Thyroid gland (tissue), 4 donors: ENCODE data around the gene RAB1B. TPM values are rescaled to one million over a fixed set of nuclear protein-coding genes. Genes with fewer than 3 reads are reported as not detected.

Experiments
- DNase-seq, 2 donors: peaks; one replicate each; pipeline ENCODE4 v3.0.0-alpha.2; 2019
- H3K27ac ChIP-seq, 3 donors: fragments of 200-600 bp; sonication (generic); 1 replicate in 2 of 3; 2 replicates in 1 of 3; pipeline ENCODE4 v1.5.1; 2016 to 2019; ENCODE audit warnings: mild to moderate bottlenecking in 1 of 3, moderate library complexity in 1 of 3
- H3K27me3 ChIP-seq: fragments of 200-600 bp; sonication (generic); one replicate; pipeline ENCODE4 v1.5.1; 2019
- H3K36me3 ChIP-seq, 2 donors: fragments of 200-600 bp; sonication (generic); one replicate each; pipeline ENCODE4 v1.5.1; 2016 to 2019
- H3K4me1 ChIP-seq, 2 donors: fragments of 200-600 bp; sonication (generic); one replicate each; pipeline ENCODE4 v1.5.1; 2017 to 2019
- H3K4me3 ChIP-seq, 3 donors: fragments of 200-600 bp; sonication (generic); replicated peaks in 1 of 3; 1 replicate in 2 of 3; 2 replicates in 1 of 3; pipeline ENCODE4 v1.5.1; 2016; ENCODE audit warnings: mild to moderate bottlenecking in 1 of 3
- H3K9me3 ChIP-seq: fragments of 200-600 bp; sonication (generic); one replicate; pipeline ENCODE4 v1.5.1; 2017
- POLR2A ChIP-seq, 2 donors: fragments of 450-650 bp; IDR thresholded peaks; one replicate each; pipeline ENCODE4 v1.6.1; 2017; ENCODE audit warnings: antibody characterized with exemption in 2 of 2, mild to moderate bottlenecking in 2 of 2, moderate library complexity in 1 of 2
- WGBS, 2 donors: methylation state at CpG; one replicate each; pipeline ENCODE4 v1.1.5; 2017; 5-methylcytosine and 5-hydroxymethylcytosine counted together
- intact Hi-C: fragments of 100-400 bp; cut with DNase I; formaldehyde crosslinking; loops from one replicate; pipeline ENCODE4 v1.15.1; 2023
- total RNA-seq, 4 donors: library from RNA; depleted of rRNA; stranded (reverse); fragments of >200 nt; gene quantifications; one replicate each; pipeline ENCODE4 v1.2.3, GENCODE V29; 2016
- TF ChIP-seq, protein P1 (sequence below), 6 experiments: fragments of 200-600 bp in 3 of 6; fragments of 450-650 bp in 3 of 6; sonication (generic) in 3 of 6; IDR thresholded peaks; one replicate each; pipeline ENCODE4 v1.5.1; 2016 to 2019; ENCODE audit warnings: antibody characterized with exemption in 6 of 6, mild to moderate bottlenecking in 2 of 6, inconsistent platforms in 1 of 6, moderate library complexity in 1 of 6

The RAB1B gene
- total RNA-seq, 4 donors from 2014 or later = 122 to 166 (median 130) TPM

DNA sequence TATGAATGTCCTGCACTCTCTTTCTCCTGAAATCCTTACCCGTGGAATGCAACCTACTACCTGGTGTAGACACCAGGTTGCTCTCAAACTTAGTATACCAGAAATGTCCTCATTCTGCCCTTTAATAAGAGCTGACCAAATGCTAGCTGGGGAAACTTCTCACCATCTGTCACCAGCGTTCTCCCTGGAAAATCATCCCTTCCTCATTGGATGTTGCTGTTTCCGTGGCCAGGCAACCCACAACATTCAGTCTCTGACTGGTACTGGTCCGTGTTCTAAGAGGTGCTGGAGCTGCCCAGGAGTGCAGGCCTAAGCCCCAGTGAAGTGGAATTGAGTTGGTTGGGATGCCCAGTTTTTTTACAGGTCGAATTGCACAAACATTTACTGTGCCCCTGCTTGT lies 40.7 kb upstream of the RAB1B start:
- Histone ChIP-seq H3K27me3 (no peaks in the 10 kb centered on the region), H3K4me3 (no peak overlapping the region), H3K27ac (no peak overlapping the region), H3K36me3 (peaks cover 23 to 36% of the 10 kb centered on the region in 2 donors), H3K4me1 (no peaks in the 10 kb centered on the region), H3K9me3 (no peaks in the 10 kb centered on the region)
- no peak for DNase-seq
- intact Hi-C loops = no loop called here
- TF ChIP-seq, protein P1, sequence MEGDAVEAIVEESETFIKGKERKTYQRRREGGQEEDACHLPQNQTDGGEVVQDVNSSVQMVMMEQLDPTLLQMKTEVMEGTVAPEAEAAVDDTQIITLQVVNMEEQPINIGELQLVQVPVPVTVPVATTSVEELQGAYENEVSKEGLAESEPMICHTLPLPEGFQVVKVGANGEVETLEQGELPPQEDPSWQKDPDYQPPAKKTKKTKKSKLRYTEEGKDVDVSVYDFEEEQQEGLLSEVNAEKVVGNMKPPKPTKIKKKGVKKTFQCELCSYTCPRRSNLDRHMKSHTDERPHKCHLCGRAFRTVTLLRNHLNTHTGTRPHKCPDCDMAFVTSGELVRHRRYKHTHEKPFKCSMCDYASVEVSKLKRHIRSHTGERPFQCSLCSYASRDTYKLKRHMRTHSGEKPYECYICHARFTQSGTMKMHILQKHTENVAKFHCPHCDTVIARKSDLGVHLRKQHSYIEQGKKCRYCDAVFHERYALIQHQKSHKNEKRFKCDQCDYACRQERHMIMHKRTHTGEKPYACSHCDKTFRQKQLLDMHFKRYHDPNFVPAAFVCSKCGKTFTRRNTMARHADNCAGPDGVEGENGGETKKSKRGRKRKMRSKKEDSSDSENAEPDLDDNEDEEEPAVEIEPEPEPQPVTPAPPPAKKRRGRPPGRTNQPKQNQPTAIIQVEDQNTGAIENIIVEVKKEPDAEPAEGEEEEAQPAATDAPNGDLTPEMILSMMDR (IDR thresholded peaks at IDR 0.05) = no peak
- no peak for TF ChIP-seq POLR2A (IDR thresholded peaks at IDR 0.05)
- WGBS, 2 donors = 91 to 94% methylated on average over 5 of the region's 5 CpGs

GRCh38 chr11:66228521-66228920 lies 39.9 kb upstream of the RAB1B start:
- Histone ChIP-seq H3K27ac (no peak overlapping the region), H3K36me3 (peaks cover 30 to 44% of the 10 kb centered on the region in 2 donors), H3K27me3 (no peaks in the 10 kb centered on the region), H3K4me1 (no peaks in the 10 kb centered on the region), H3K4me3 (no peak overlapping the region), H3K9me3 (no peaks in the 10 kb centered on the region)
- DNase-seq = no peak
- 89 to 91% methylated on average over 6 of the region's 6 CpGs for WGBS, 2 donors
- intact Hi-C loops = no loop called here
- TF ChIP-seq, protein P1 (IDR thresholded peaks at IDR 0.05) = no peak
- TF ChIP-seq POLR2A (IDR thresholded peaks at IDR 0.05) = no peak

DNA sequence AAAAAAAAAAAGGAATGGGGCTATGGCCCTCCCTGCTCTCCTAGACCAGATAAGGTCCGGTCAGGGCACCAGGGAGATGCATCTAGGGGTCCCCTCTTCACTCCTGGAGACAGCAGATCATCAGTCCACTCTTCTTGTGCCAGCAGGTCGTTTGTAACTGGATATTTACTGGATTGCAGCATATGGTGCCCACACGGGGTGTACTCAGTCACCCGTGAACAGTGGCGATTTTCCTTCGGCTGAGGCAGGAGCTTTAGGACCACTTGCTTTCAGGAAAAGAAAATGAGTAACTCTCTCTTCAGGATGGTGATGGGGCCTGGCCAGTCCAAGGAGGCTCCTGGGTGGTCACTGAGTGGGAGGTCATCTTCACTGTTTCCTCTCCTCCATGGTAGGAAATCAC lies 38.3 kb upstream of the RAB1B start:
- Histone ChIP-seq H3K9me3 (no peaks in the 10 kb centered on the region), H3K4me3 (no peak overlapping the region), H3K27ac (no peak overlapping the region), H3K4me1 (no peaks in the 10 kb centered on the region), H3K36me3 (peaks cover 43 to 56% of the 10 kb centered on the region in 2 donors), H3K27me3 (no peaks in the 10 kb centered on the region)
- WGBS, 2 donors = 84 to 86% methylated on average over 6 of the region's 6 CpGs
- intact Hi-C loops = no loop called here
- TF ChIP-seq POLR2A (IDR thresholded peaks at IDR 0.05) = no peak
- TF ChIP-seq, protein P1 (IDR thresholded peaks at IDR 0.05) = no peak
- DNase-seq = no peak

- peaks cover 51 to 62% of the 10 kb centered on the region in 2 donors for H3K36me3 ChIP-seq
- H3K27ac ChIP-seq = no peak overlapping the region
- intact Hi-C loops = no loop called here
- H3K9me3 ChIP-seq = no peaks in the 10 kb centered on the region
- H3K4me1 ChIP-seq = peaks cover 0 to 4% of the 10 kb centered on the region in 2 donors
- no peak overlapping the region for H3K4me3 ChIP-seq
- TF ChIP-seq, protein P1 (IDR thresholded peaks at IDR 0.05) = no peak
- TF ChIP-seq POLR2A (IDR thresholded peaks at IDR 0.05) = no peak
- 94 to 97% methylated on average over 11 to 14 of the region's 14 CpGs for WGBS, 2 donors
- H3K27me3 ChIP-seq = no peaks in the 10 kb centered on the region
- DNase-seq = no peak
Observed at GRCh38 chr11:66230978-66231377, 37.5 kb upstream of the RAB1B start.

DNA sequence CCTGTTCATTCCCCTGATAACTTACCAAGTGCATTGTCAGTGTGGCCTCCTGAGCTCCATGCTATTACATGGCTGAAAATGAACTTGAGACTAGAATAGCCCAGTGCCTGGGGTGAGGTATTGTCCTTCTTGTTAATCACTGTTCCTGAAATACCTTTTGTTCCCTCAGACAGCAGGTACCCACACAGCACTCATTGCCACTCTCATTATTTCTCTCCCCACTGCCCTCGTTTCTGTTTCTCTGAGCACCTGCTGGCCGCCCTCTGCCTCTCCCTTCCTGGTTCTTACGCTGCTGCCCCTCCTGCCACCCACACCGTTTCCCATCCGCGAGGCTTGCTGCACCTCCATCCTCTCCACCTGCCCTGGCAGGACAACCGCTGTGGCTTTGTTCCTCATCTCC lies 36.9 kb upstream of the RAB1B start:
- Histone ChIP-seq H3K27me3 (no peaks in the 10 kb centered on the region), H3K4me3 (no peak overlapping the region), H3K9me3 (no peaks in the 10 kb centered on the region), H3K27ac (no peak overlapping the region), H3K36me3 (peaks cover 52 to 62% of the 10 kb centered on the region in 2 donors), H3K4me1 (peaks cover 0 to 6% of the 10 kb centered on the region in 2 donors)
- DNase-seq = no peak
- no peak for TF ChIP-seq POLR2A (IDR thresholded peaks at IDR 0.05)
- TF ChIP-seq, protein P1 (IDR thresholded peaks at IDR 0.05) = no peak
- intact Hi-C loops = no loop called here
- WGBS, 2 donors = 91 to 93% methylated on average over 7 of the region's 7 CpGs
